Measurements from ENCODE around the gene CNGB1. TPM values are rescaled to one million over a fixed set of nuclear protein-coding genes. Genes with fewer than 3 reads are reported as not detected.

Gene CNGB1
- total and polyA plus RNA-seq, 2 of the 13 experiments (the other 11 are each of a cell fraction or from before 2014, with no cell fraction given): 0.02 to 0.15 TPM

GRCh38 chr16:57892447-57893096, 78.4 kb downstream of the CNGB1 start:
- CTCF ChIA-PET (ENCODE audit: low intra/inter-chr PET ratio, low total read pairs): no interaction called here
- WGBS (ENCODE audit: low lambda C conversion rate): 14% methylated on average over 10 of the region's 10 CpGs
- H2AFZ ChIP-seq (ENCODE audit: low read length): peak overlapping the region; percentile 33
- no peaks in the 10 kb centered on the region for H3K79me2 ChIP-seq (ENCODE audit: insufficient read depth, low read length)
- no TSS peak for BruUV-seq (replicated peaks)
- H3K9me3 ChIP-seq (ENCODE audit: low read length): no peaks in the 10 kb centered on the region
- POLR2A ChIA-PET: interaction anchor here (0.6 to 5.1 kb wide), 24 partner anchors 9 to 225 kb away, joined by 3 to 73 read pairs (median 6); partner anchors contain the start of genes KATNB1, KIFC3 and USB1
- H3K4me1 ChIP-seq (ENCODE audit: insufficient read depth, low read length): peaks cover 90% of the 10 kb centered on the region
- ATAC-seq: peak; percentile 38
- peak overlapping the region; percentile 93 for H3K4me2 ChIP-seq (ENCODE audit: low read depth, low read length)
- H3K9ac ChIP-seq (ENCODE audit: insufficient read depth, low read depth, low read length): peak overlapping the region; percentile 80
- peak overlapping the region; percentile 95 for H3K27ac ChIP-seq (ENCODE audit: extremely low read length, insufficient read depth, low read length)
- peak; percentile 81 for DNase-seq (ENCODE audit: low spot score)
- no peaks in the 10 kb centered on the region; a peak in 1 of 5 replicates for H3K27me3 ChIP-seq (ENCODE audit: control insufficient read depth in 1 of 2, insufficient read depth in 2 of 2, low read length in 2 of 2)
- no peak for FAIRE-seq
- H3K36me3 ChIP-seq (replicated peaks in 1 of 2; ENCODE audit: control insufficient read depth in 1 of 2, insufficient read depth in 2 of 2, low read length in 2 of 2): no peaks in the 10 kb centered on the region
- peak overlapping the region; percentile 52 to 71 (median 62) for H3K4me3 ChIP-seq (replicated peaks in 1 of 3; ENCODE audit: insufficient read depth in 1 of 3, low read depth in 2 of 3, low read length in 3 of 3)
- no peaks in the 10 kb centered on the region for H4K20me1 ChIP-seq (ENCODE audit: insufficient read depth, low read length)
- intact Hi-C loops (cut with micrococcal nuclease; ENCODE audit: unreplicated experiment) (loop anchor here (2.0 kb wide), 1 partner anchor 90 kb away; the partner anchor contains the start of gene KIFC3), in situ Hi-C loops (cut with HindIII; ENCODE audit: extremely low pct_ligation_motif_present, low pct_unique_long_range_greater_than_20kb) (no loop called here)
- TF ChIP-seq NFAT5 (CRISPR knock-in tag; IDR thresholded peaks at IDR 0.05) (peak; percentile 64; the same call in 1 of the 2 replicates), FOXJ3 (CRISPR knock-in tag; IDR thresholded peaks at IDR 0.05; ENCODE audit: borderline replicate concordance) (no peak), ZMYM3 (CRISPR knock-in tag; IDR thresholded peaks at IDR 0.05) (peak; percentile 91), SP1 (IDR thresholded peaks at IDR 0.05) (no peak), SP1 (CRISPR knock-in tag; IDR thresholded peaks at IDR 0.05) (no peak), ARID3A (IDR thresholded peaks at IDR 0.05; ENCODE audit: low read depth, low read length) (peak; percentile 26; the same call in 1 of the 2 replicates), SOX5 (CRISPR knock-in tag; IDR thresholded peaks at IDR 0.05; ENCODE audit: borderline replicate concordance) (peak; percentile 41; the same call in 1 of the 2 replicates), HMG20A (CRISPR knock-in tag; IDR thresholded peaks at IDR 0.05; ENCODE audit: borderline replicate concordance) (peak; percentile 67; the same call in 1 of the 2 replicates), KAT2B (IDR thresholded peaks at IDR 0.05; ENCODE audit: borderline replicate concordance, low read depth, low read length) (no peak), ERF (CRISPR knock-in tag; IDR thresholded peaks at IDR 0.05) (peak; percentile 20; the same call in 1 of the 2 replicates), POLR2A (IDR thresholded peaks at IDR 0.05; ENCODE audit: insufficient read depth in 1 of 2, low read depth in 2 of 2, low read length in 2 of 2) (peak; percentile 60 to 68; a peak in 3 of 4 replicates), ZKSCAN1 (IDR thresholded peaks at IDR 0.05; ENCODE audit: low read length) (no peak; the same call in 1 of the 2 replicates), TEF (CRISPR knock-in tag; IDR thresholded peaks at IDR 0.05) (no peak)

All from HepG2 (cell line).